H9 (cell line): ENCODE measurements around the gene DCP1B. TPM values are rescaled to one million over a fixed set of nuclear protein-coding genes. Genes with fewer than 3 reads are reported as not detected.

Experiments
- DNase-seq: peaks from one replicate; pipeline ENCODE4 v3.0.0-alpha.2; 2017
- H2AFZ ChIP-seq: one replicate; pipeline ENCODE4 v1.6.1; 2013; ENCODE audit warnings: mild to moderate bottlenecking, low read length, control low read depth, moderate library complexity
- H2AK5ac ChIP-seq: 2 replicates; pipeline ENCODE4 v1.6.1; 2013; ENCODE audit warnings: low read length, control low read depth, mixed read lengths; ENCODE audit not compliant: insufficient read length
- H2BK120ac ChIP-seq: one replicate; pipeline ENCODE4 v1.6.1; 2013; ENCODE audit warnings: low read depth, mild to moderate bottlenecking, low read length, control low read depth, inconsistent platforms; ENCODE audit not compliant: poor library complexity, severe bottlenecking
- H2BK12ac ChIP-seq: 2 replicates; pipeline ENCODE4 v1.6.1; 2013; ENCODE audit warnings: low read length, control low read depth, mixed read lengths, low read depth; ENCODE audit not compliant: insufficient read length
- H2BK15ac ChIP-seq: 2 replicates; pipeline ENCODE4 v1.6.1; 2013; ENCODE audit warnings: low read depth, low read length, control low read depth
- H2BK20ac ChIP-seq: one replicate; pipeline ENCODE4 v1.6.1; 2013; ENCODE audit warnings: low read depth, mild to moderate bottlenecking, low read length, control low read depth, inconsistent platforms; ENCODE audit not compliant: poor library complexity, severe bottlenecking
- H2BK5ac ChIP-seq: 2 replicates; pipeline ENCODE4 v1.6.1; 2013; ENCODE audit warnings: low read length, control low read depth, mixed read lengths; ENCODE audit not compliant: insufficient read length
- H3K14ac ChIP-seq: 2 replicates; pipeline ENCODE4 v1.6.1; 2013; ENCODE audit warnings: low read length, control low read depth; ENCODE audit not compliant: insufficient read depth
- H3K18ac ChIP-seq: 2 replicates; pipeline ENCODE4 v1.6.1; 2013; ENCODE audit warnings: low read depth, mild to moderate bottlenecking, mixed read lengths, low read length, control low read depth; ENCODE audit not compliant: insufficient read length
- H3K23ac ChIP-seq: 2 replicates; pipeline ENCODE4 v1.6.1; 2013; ENCODE audit warnings: low read length, control low read depth, mixed read lengths, low read depth; ENCODE audit not compliant: insufficient read length
- H3K23me2 ChIP-seq: 2 replicates; pipeline ENCODE4 v1.6.1; 2013; ENCODE audit warnings: low read depth, mild to moderate bottlenecking, mixed read lengths, low read length, control low read depth; ENCODE audit not compliant: insufficient read length, poor library complexity, severe bottlenecking
- H3K27ac ChIP-seq: 2 replicates; pipeline ENCODE4 v1.5.1; 2013; ENCODE audit warnings: low read length, control low read depth, mixed read lengths, low read depth; ENCODE audit not compliant: insufficient read length
- H3K27me3 ChIP-seq: 2 replicates; pipeline ENCODE4 v1.6.1; 2013; ENCODE audit warnings: low read length, control low read depth, inconsistent platforms; ENCODE audit not compliant: insufficient read depth
- H3K4ac ChIP-seq: 2 replicates; pipeline ENCODE4 v1.6.1; 2013; ENCODE audit warnings: low read depth, mild to moderate bottlenecking, control low read depth, inconsistent platforms, low read length, moderate library complexity
- H3K4me1 ChIP-seq: 2 replicates; pipeline ENCODE4 v1.6.1; 2013; ENCODE audit warnings: low read length, control low read depth, inconsistent platforms; ENCODE audit not compliant: insufficient read depth
- H3K4me2 ChIP-seq: 2 replicates; pipeline ENCODE4 v1.6.1; 2013; ENCODE audit warnings: low read length, control low read depth, mixed read lengths; ENCODE audit not compliant: insufficient read length, insufficient read depth
- H3K56ac ChIP-seq: 2 replicates; pipeline ENCODE4 v1.6.1; 2013; ENCODE audit warnings: low read depth, mild to moderate bottlenecking, mixed read lengths, low read length, control low read depth; ENCODE audit not compliant: insufficient read length
- H3K79me1 ChIP-seq: 2 replicates; pipeline ENCODE4 v1.6.1; 2013; ENCODE audit warnings: low read depth, mild to moderate bottlenecking, moderate library complexity, low read length, control low read depth, inconsistent platforms; ENCODE audit not compliant: insufficient read depth, poor library complexity, severe bottlenecking
- H3K79me2 ChIP-seq: 2 replicates; pipeline ENCODE4 v1.6.1; 2013; ENCODE audit warnings: low read length, control low read depth, inconsistent platforms; ENCODE audit not compliant: insufficient read depth
- H3K9ac ChIP-seq: 2 replicates; pipeline ENCODE4 v1.6.1; 2013; ENCODE audit warnings: low read length, control low read depth, mixed read lengths; ENCODE audit not compliant: insufficient read length; ENCODE audit errors: extremely low read depth
- H3K9me3 ChIP-seq: one replicate; pipeline ENCODE4 v1.6.1; 2013; ENCODE audit warnings: low read depth, low read length, inconsistent platforms; ENCODE audit not compliant: control insufficient read depth
- H3T11ph ChIP-seq: one replicate; pipeline ENCODE4 v1.6.1; 2013; ENCODE audit warnings: mild to moderate bottlenecking, low read length, control low read depth, inconsistent platforms
- H4K20me1 ChIP-seq: one replicate; pipeline ENCODE4 v1.6.1; 2013; ENCODE audit not compliant: control insufficient read depth, insufficient read length, insufficient read depth
- H4K5ac ChIP-seq: 2 replicates; pipeline ENCODE4 v1.6.1; 2013; ENCODE audit warnings: low read depth, mild to moderate bottlenecking, mixed read lengths, low read length, control low read depth; ENCODE audit not compliant: insufficient read length
- H4K8ac ChIP-seq: replicated peaks from 2 replicates; pipeline ENCODE4 v1.6.1; 2013; ENCODE audit warnings: low read length, control low read depth, mixed read lengths, low read depth; ENCODE audit not compliant: insufficient read length
- H4K91ac ChIP-seq: 2 replicates; pipeline ENCODE4 v1.6.1; 2013; ENCODE audit warnings: low read depth, mild to moderate bottlenecking, moderate library complexity, mixed read lengths, low read length, control low read depth; ENCODE audit not compliant: insufficient read length
- H3K27ac Mint-ChIP-seq, 3 experiments: 2 replicates in 2 of 3; 3 replicates in 1 of 3; pipeline ENCODE4 v1.8.0; 2020 to 2021; ENCODE audit warnings: mixed read lengths in 3 of 3, mild to moderate bottlenecking in 1 of 3, moderate library complexity in 1 of 3
- H3K27me3 Mint-ChIP-seq: 2 replicates; pipeline ENCODE4 v1.8.0; 2021; ENCODE audit warnings: low read depth, mild to moderate bottlenecking, moderate library complexity, mixed read lengths
- H3K36me3 Mint-ChIP-seq, 3 experiments: 2 replicates in 2 of 3; 3 replicates in 1 of 3; pipeline ENCODE4 v1.8.0; 2020 to 2021; ENCODE audit warnings: low read depth in 3 of 3, mixed read lengths in 3 of 3; ENCODE audit not compliant: insufficient read depth in 1 of 3
- H3K4me1 Mint-ChIP-seq, 2 experiments: 2 replicates each; pipeline ENCODE4 v1.8.0; 2020; ENCODE audit warnings: mixed read lengths in 2 of 2
- H3K4me3 Mint-ChIP-seq, 2 experiments: 2 replicates in 1 of 2; 3 replicates in 1 of 2; pipeline ENCODE4 v1.8.0; 2020 to 2021; ENCODE audit warnings: mild to moderate bottlenecking in 2 of 2, mixed read lengths in 2 of 2, moderate library complexity in 1 of 2
- H3K9me3 Mint-ChIP-seq, 2 experiments: 2 replicates in 1 of 2; 3 replicates in 1 of 2; pipeline ENCODE4 v1.8.0; 2020; ENCODE audit warnings: mild to moderate bottlenecking in 2 of 2, mixed read lengths in 2 of 2, moderate library complexity in 1 of 2
- WGBS: extraction: QIAGEN DNeasy Blood & Tissue Kit; methylation state at CpG from one replicate; pipeline ENCODE4 v1.1.7; 2013; ENCODE audit warnings: missing lambda C conversion rate, low lambda C conversion rate, mixed read lengths; ENCODE audit not compliant: insufficient read length; ENCODE audit errors: extremely low coverage; 5-methylcytosine and 5-hydroxymethylcytosine counted together
- total RNA-seq: library from RNA; stranded (reverse); gene quantifications from 2 replicates; pipeline ENCODE4 v1.2.1, GENCODE V29; 2021
- TF ChIP-seq, protein P1 (sequence below): fragments of 200-600 bp; sonication (generic); conservative IDR thresholded peaks from 3 replicates; pipeline ENCODE4 v1.8.0; 2021; ENCODE audit warnings: antibody characterized with exemption, mild to moderate bottlenecking

The DCP1B gene
- total RNA-seq, 1 experiment from 2014 or later = 11.2 TPM

DNA sequence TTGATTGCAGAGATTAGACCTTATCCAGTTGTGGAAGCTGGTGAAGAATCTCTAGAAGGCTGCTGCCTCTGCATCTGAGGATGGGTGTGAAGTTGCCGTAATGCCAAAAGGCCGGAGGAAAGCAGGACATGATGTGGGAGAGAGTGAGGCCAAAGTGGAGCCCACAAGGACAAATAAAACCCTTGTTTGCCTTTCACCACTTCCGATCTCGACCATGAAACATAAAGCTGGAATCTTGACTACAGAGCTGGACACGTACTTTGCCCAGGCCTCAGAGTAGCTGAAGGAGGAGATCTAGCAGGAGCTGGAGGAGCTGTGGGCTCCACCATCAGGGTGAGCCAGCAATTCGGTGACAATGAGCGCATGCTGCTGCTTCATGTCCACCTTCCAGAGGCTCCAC, 43.5 kb upstream of the DCP1B start:
- Histone ChIP-seq H3K56ac (no peak overlapping the region), H3K4me1 (no peaks in the 10 kb centered on the region), H2BK5ac (no peak overlapping the region), H3K4ac (no peak overlapping the region), H3K9ac (no peak overlapping the region), H2BK20ac (no peak overlapping the region), H3K27ac (no peak overlapping the region), H3K18ac (no peak overlapping the region), H4K5ac (no peak overlapping the region), H2BK12ac (no peak overlapping the region), H2AK5ac (no peak overlapping the region), H3K14ac (no peak overlapping the region), H2BK120ac (no peak overlapping the region), H4K8ac (no peak overlapping the region), H2AFZ (no peak overlapping the region), H3K23ac (no peak overlapping the region), H3K9me3 (no peaks in the 10 kb centered on the region), H3K79me1 (no peaks in the 10 kb centered on the region), H3K4me2 (no peak overlapping the region), H3K27me3 (peaks cover 13% of the 10 kb centered on the region; the same call in 1 of the 2 replicates), H2BK15ac (no peak overlapping the region), H3K23me2 (no peaks in the 10 kb centered on the region), H4K20me1 (no peaks in the 10 kb centered on the region), H3T11ph (no peak overlapping the region), H4K91ac (no peak overlapping the region), H3K79me2 (no peaks in the 10 kb centered on the region)
- TF ChIP-seq, protein P1, sequence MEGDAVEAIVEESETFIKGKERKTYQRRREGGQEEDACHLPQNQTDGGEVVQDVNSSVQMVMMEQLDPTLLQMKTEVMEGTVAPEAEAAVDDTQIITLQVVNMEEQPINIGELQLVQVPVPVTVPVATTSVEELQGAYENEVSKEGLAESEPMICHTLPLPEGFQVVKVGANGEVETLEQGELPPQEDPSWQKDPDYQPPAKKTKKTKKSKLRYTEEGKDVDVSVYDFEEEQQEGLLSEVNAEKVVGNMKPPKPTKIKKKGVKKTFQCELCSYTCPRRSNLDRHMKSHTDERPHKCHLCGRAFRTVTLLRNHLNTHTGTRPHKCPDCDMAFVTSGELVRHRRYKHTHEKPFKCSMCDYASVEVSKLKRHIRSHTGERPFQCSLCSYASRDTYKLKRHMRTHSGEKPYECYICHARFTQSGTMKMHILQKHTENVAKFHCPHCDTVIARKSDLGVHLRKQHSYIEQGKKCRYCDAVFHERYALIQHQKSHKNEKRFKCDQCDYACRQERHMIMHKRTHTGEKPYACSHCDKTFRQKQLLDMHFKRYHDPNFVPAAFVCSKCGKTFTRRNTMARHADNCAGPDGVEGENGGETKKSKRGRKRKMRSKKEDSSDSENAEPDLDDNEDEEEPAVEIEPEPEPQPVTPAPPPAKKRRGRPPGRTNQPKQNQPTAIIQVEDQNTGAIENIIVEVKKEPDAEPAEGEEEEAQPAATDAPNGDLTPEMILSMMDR = no peak
- peaks cover 42% of the 10 kb centered on the region for H3K27me3 Mint-ChIP-seq
- WGBS = no CpG with 5 or more reads among the region's 7 CpGs
- H3K9me3 Mint-ChIP-seq = no peaks in the 10 kb centered on the region
- DNase-seq = no peak
- H3K4me1 Mint-ChIP-seq = peaks cover 28 to 38% of the 10 kb centered on the region in 2 experiments
- H3K27ac Mint-ChIP-seq = no peak overlapping the region
- H3K36me3 Mint-ChIP-seq = no peaks in the 10 kb centered on the region
- H3K4me3 Mint-ChIP-seq = no peak overlapping the region
